PC-9 (cell line): Measurements from ENCODE around the gene USP43. TPM values are rescaled to one million over a fixed set of nuclear protein-coding genes. Genes with fewer than 3 reads are reported as not detected.
A peak's percentile ranks its signal among the peaks of the same experiment; 100 is the strongest.

Experiments used
- BruUV-seq: library from RNA; stranded (reverse); fragments of 400-500 nt; replicated peaks from 2 replicates; lab custom pipeline; 2021; lab: Mats Ljungman, UMichigan
- CTCF ChIA-PET: fragments of 300-600 bp; sonication (Branson Sonifier 250); formaldehyde crosslinking; loops from one replicate; lab custom pipeline; 2022; ENCODE audit warnings: antibody characterized with exemption; lab: Charles Lee
- POLR2A ChIA-PET: fragments of 300-600 bp; sonication (Branson Sonifier 250); formaldehyde crosslinking; loops from one replicate; lab custom pipeline; 2022; ENCODE audit warnings: antibody characterized with exemption; ENCODE audit not compliant: unreplicated experiment; lab: Charles Lee
- DNase-seq, 2 experiments: peaks; one replicate each; pipeline versions ENCODE4 v3.0.0 to v3.0.0-alpha.2; 2015 to 2022; ENCODE audit warnings: mixed read lengths in 1 of 2
- H2AFZ ChIP-seq: fragments of 200-600 bp; sonication (generic); 2 replicates; pipeline ENCODE4 v1.8.1; 2017; ENCODE audit warnings: antibody characterized with exemption
- H3F3A ChIP-seq: fragments of 200-600 bp; sonication (generic); 2 replicates; pipeline ENCODE4 v1.8.1; 2017; ENCODE audit warnings: antibody characterized with exemption, mild to moderate bottlenecking, low read depth; ENCODE audit not compliant: insufficient read depth
- H3K27ac ChIP-seq: fragments of 200-600 bp; sonication (generic); 2 replicates; pipeline ENCODE4 v1.6.1; 2016; ENCODE audit warnings: mixed run types
- H3K27me3 ChIP-seq: fragments of 200-600 bp; sonication (generic); 2 replicates; pipeline ENCODE4 v1.6.1; 2016; ENCODE audit warnings: low read depth, mixed run types; ENCODE audit not compliant: insufficient read depth
- H3K36me3 ChIP-seq: fragments of 200-600 bp; sonication (generic); 2 replicates; pipeline ENCODE4 v1.6.1; 2016; ENCODE audit warnings: low read depth, mixed run types
- H3K4me1 ChIP-seq: fragments of 200-600 bp; sonication (generic); replicated peaks from 2 replicates; pipeline ENCODE4 v1.6.1; 2016; ENCODE audit warnings: mixed run types; ENCODE audit not compliant: insufficient read depth
- H3K4me2 ChIP-seq: fragments of 200-600 bp; sonication (generic); 2 replicates; pipeline ENCODE4 v1.6.1; 2017; ENCODE audit warnings: mixed run types
- H3K4me3 ChIP-seq: fragments of 200-600 bp; sonication (generic); 2 replicates; pipeline ENCODE4 v1.6.1; 2016; ENCODE audit warnings: mixed run types
- H3K79me2 ChIP-seq: fragments of 200-600 bp; sonication (generic); 2 replicates; pipeline ENCODE4 v1.6.1; 2017; ENCODE audit warnings: low read depth, mixed run types
- H3K9me2 ChIP-seq: fragments of 200-600 bp; sonication (generic); 2 replicates; pipeline ENCODE4 v1.8.1; 2017; ENCODE audit warnings: mild to moderate bottlenecking; ENCODE audit not compliant: insufficient read depth
- H3K9me3 ChIP-seq: fragments of 200-600 bp; sonication (generic); 2 replicates; pipeline ENCODE4 v1.8.1; 2016; ENCODE audit warnings: low read depth; ENCODE audit not compliant: insufficient read depth
- H4K20me1 ChIP-seq: fragments of 200-600 bp; sonication (generic); 2 replicates; pipeline ENCODE4 v1.8.1; 2017; ENCODE audit not compliant: insufficient read depth
- EZH2 ChIP-seq: fragments of 200-600 bp; sonication (generic); IDR thresholded peaks from 2 replicates; pipeline ENCODE4 v1.8.0; 2017; ENCODE audit warnings: antibody characterized with exemption, low read depth
- intact Hi-C: fragments of 100-400 bp; cut with micrococcal nuclease; formaldehyde crosslinking; loops from one replicate; pipeline ENCODE4 v1.10.0; 2022; ENCODE audit not compliant: unreplicated experiment
- total RNA-seq: library from RNA; stranded (reverse); gene quantifications from 2 replicates; pipeline ENCODE4 v1.2.3, GENCODE V29; 2021
- TF ChIP-seq, protein P1 (sequence below): fragments of 200-600 bp; sonication (generic); conservative IDR thresholded peaks from 2 replicates; pipeline ENCODE4 v1.6.1; 2017; ENCODE audit warnings: mixed run types, antibody characterized with exemption, mild to moderate bottlenecking, moderate library complexity

Gene USP43
- total RNA-seq, 1 experiment from 2014 or later = 16.0 TPM

GRCh38 chr17:9668517-9668916 lies 23.2 kb downstream of the USP43 start:
- no TSS peak for BruUV-seq
- Histone ChIP-seq H3K9me3 (no peaks in the 10 kb centered on the region), H3K27ac (peak overlapping the region; percentile 74), H3K36me3 (no peaks in the 10 kb centered on the region), H3F3A (peaks cover 47% of the 10 kb centered on the region), H3K4me3 (no peak overlapping the region), H3K4me1 (peaks cover 54% of the 10 kb centered on the region), H2AFZ (no peak overlapping the region), H4K20me1 (no peaks in the 10 kb centered on the region), H3K79me2 (no peaks in the 10 kb centered on the region), H3K9me2 (no peaks in the 10 kb centered on the region), H3K4me2 (peak overlapping the region; percentile 67), H3K27me3 (no peaks in the 10 kb centered on the region)
- peak; percentile 54 to 92 for DNase-seq
- ChIA-PET POLR2A (interaction anchor here (0.6 to 1.1 kb wide), 3 partner anchors 9 to 34 kb away, joined by 3 to 7 read pairs (median 6); no protein-coding TSS in a partner anchor), CTCF (interaction anchor here (0.6 to 1.2 kb wide), 7 partner anchors 9 to 260 kb away, joined by 3 to 5 read pairs (median 3); partner anchors contain the start of genes CFAP52 and USP43)
- intact Hi-C loops = no loop called here
- TF ChIP-seq, protein P1, sequence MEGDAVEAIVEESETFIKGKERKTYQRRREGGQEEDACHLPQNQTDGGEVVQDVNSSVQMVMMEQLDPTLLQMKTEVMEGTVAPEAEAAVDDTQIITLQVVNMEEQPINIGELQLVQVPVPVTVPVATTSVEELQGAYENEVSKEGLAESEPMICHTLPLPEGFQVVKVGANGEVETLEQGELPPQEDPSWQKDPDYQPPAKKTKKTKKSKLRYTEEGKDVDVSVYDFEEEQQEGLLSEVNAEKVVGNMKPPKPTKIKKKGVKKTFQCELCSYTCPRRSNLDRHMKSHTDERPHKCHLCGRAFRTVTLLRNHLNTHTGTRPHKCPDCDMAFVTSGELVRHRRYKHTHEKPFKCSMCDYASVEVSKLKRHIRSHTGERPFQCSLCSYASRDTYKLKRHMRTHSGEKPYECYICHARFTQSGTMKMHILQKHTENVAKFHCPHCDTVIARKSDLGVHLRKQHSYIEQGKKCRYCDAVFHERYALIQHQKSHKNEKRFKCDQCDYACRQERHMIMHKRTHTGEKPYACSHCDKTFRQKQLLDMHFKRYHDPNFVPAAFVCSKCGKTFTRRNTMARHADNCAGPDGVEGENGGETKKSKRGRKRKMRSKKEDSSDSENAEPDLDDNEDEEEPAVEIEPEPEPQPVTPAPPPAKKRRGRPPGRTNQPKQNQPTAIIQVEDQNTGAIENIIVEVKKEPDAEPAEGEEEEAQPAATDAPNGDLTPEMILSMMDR = no peak
- TF ChIP-seq EZH2 = no peak

DNA sequence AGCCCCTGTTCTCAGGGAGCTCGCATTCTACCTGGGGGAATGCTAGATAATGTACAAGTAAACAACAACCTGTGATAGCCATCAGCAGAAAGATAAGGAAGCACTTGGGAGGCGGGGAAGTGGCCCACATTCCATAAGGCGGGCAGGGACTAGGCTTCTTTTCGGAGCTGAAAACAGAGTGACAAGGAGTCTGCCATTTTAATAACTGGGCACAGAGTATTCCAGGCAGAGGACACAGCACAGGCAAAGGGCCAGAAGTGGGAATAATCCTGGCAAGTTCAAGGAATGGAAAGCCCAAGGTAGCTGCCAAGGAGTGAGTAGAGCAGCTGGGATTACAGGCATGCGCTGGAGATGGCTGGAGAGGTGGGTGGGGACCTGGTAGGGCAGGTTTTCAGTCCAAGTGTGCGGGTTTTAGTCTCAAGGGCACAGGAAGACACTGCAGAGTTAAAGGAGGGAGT lies 24.3 kb downstream of the USP43 start:
- CTCF ChIA-PET = no interaction called here
- no peak for TF ChIP-seq EZH2
- TF ChIP-seq, protein P1 = no peak
- Histone ChIP-seq H3K79me2 (no peaks in the 10 kb centered on the region), H3K4me2 (peak overlapping the region; percentile 67), H3K9me3 (no peaks in the 10 kb centered on the region), H2AFZ (no peak overlapping the region), H4K20me1 (no peaks in the 10 kb centered on the region), H3K9me2 (no peaks in the 10 kb centered on the region), H3K27ac (peak overlapping the region; percentile 74), H3K4me1 (peaks cover 54% of the 10 kb centered on the region), H3K4me3 (peak overlapping the region; percentile 20; the same call in 1 of the 2 replicates), H3F3A (peaks cover 47% of the 10 kb centered on the region), H3K27me3 (no peaks in the 10 kb centered on the region), H3K36me3 (no peaks in the 10 kb centered on the region)
- no TSS peak for BruUV-seq
- peak; percentile 78 to 83 for DNase-seq
- POLR2A ChIA-PET = interaction anchor here (0.7 kb wide), 1 partner anchor 23 kb away, joined by 3 read pairs; no protein-coding TSS in a partner anchor
- intact Hi-C loops = loop anchor here (1.0 kb wide), 2 partner anchors 21 to 25 kb away; no protein-coding TSS in a partner anchor

- H3K27ac ChIP-seq = peak overlapping the region; percentile 74
- H3F3A ChIP-seq = peaks cover 46% of the 10 kb centered on the region
- CTCF ChIA-PET = no interaction called here
- intact Hi-C loops = no loop called here
- H3K79me2 ChIP-seq = no peaks in the 10 kb centered on the region
- H3K4me2 ChIP-seq = peak overlapping the region; percentile 67; the same call in 1 of the 2 replicates
- no peaks in the 10 kb centered on the region for H3K9me2 ChIP-seq
- no peaks in the 10 kb centered on the region for H3K36me3 ChIP-seq
- H3K27me3 ChIP-seq = no peaks in the 10 kb centered on the region
- H4K20me1 ChIP-seq = no peaks in the 10 kb centered on the region
- no TSS peak for BruUV-seq
- H3K9me3 ChIP-seq = no peaks in the 10 kb centered on the region
- no peak overlapping the region for H3K4me3 ChIP-seq
- DNase-seq = no peak
- no peak overlapping the region for H2AFZ ChIP-seq
- POLR2A ChIA-PET = interaction anchor here (0.6 kb wide), 1 partner anchor 1294 kb away, joined by 3 read pairs; no protein-coding TSS in a partner anchor
- H3K4me1 ChIP-seq = peaks cover 53% of the 10 kb centered on the region
- TF ChIP-seq, protein P1 = no peak
Measured at GRCh38 chr17:9670596-9670995, 25.3 kb downstream of the USP43 start.
